DOHH2 (cell line): ENCODE measurements around the gene NAV2.

Experiments used
- CTCF ChIP-seq: fragments of 200-600 bp; sonication (generic); IDR thresholded peaks from one replicate; pipeline ENCODE4 v1.5.1; 2014; ENCODE audit warnings: antibody characterized with exemption, mild to moderate bottlenecking, low read depth, low read length; ENCODE audit not compliant: poor library complexity, severe bottlenecking
- EZH2phosphoT487 ChIP-seq: fragments of 200-600 bp; sonication (generic); IDR thresholded peaks from 2 replicates; pipeline ENCODE4 v1.6.1; 2017; ENCODE audit warnings: borderline replicate concordance, mild to moderate bottlenecking, antibody characterized with exemption, low read length, moderate library complexity, mixed read lengths

- no peak for TF ChIP-seq CTCF
- no peak for TF ChIP-seq EZH2phosphoT487
Measured at GRCh38 chr11:20051469-20052399, 339.1 kb downstream of the NAV2 start.
